Measurements from ENCODE around the gene GPHB5. TPM values are rescaled to one million over a fixed set of nuclear protein-coding genes. Genes with fewer than 3 reads are reported as not detected.

Gene GPHB5
- total RNA-seq, 1 experiment from 2014 or later = not detected

DNA sequence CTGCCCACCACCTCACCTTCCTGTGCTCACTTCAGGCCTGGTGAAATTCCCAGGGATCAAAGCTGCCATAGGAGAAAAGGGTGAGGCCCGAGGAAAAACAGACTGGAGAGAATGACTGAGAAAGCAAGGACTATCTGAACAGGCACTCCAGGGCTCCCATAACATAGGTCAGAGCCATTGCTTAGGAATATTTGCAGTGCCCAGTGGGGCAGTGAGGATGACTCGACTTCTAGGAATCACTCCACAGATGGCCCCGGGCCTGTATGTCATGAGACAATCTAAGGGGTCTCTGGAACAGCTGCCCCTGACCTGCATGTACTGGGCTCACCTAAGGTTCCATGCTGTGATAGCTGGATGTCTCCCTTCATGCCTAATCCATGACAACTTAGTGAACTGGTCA lies 51.6 kb downstream of the GPHB5 start:
- no peak for DNase-seq (ENCODE audit: low read depth)

DNA sequence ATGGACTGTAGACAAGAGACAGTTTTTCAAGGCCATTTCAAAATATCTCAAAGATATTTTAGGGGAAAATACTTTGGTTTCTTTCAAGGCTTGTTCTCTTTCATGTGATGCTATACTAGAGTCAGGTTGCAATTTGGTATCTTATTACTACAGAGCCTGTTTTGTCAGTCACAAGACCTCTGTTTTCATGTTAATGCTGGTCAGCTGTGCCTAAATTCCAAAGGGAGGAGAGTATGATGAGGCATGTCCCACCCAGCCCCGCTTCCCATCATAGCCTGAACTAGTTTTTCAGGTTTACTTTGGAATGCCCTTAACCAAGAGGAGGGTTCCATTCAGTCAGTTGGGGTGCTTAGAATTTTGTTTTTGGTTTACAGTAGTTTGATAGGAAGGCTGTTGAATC lies 52.6 kb downstream of the GPHB5 start:
- no peak for DNase-seq (ENCODE audit: low read depth)

Other genes with a start within 250 kb of the GPHB5 start
- 0.50 and 1.5 TPM in 2 replicates for gene RHOJ, start 114.5 kb downstream of the GPHB5 start, total RNA-seq (2014; rRNA removed; shearing (Covaris generic))
- gene PPP2R5E, start 224.4 kb upstream of the GPHB5 start, total RNA-seq (2014; rRNA removed; shearing (Covaris generic)) = 11.9 and 14.4 TPM in 2 replicates

Data from HT1080 (cell line).